Neural cell (in vitro differentiated cells): ENCODE results near the gene CHORDC1. TPM values are rescaled to one million over a fixed set of nuclear protein-coding genes. Genes with fewer than 3 reads are reported as not detected.

Source experiments
- H2AFZ ChIP-seq: fragments of 200-600, 300-800 bp; sonication (generic), shearing (Covaris generic); 2 replicates; pipeline ENCODE4 v1.6.0; 2014; ENCODE audit warnings: low read depth, mild to moderate bottlenecking, antibody characterized with exemption, low read length, moderate library complexity
- H3F3A ChIP-seq: fragments of 200-600 bp; shearing (Covaris generic); 2 replicates; pipeline ENCODE4 v1.6.1; 2016; ENCODE audit warnings: mild to moderate bottlenecking, moderate library complexity, mixed read lengths, antibody characterized with exemption, low read length; ENCODE audit not compliant: insufficient read depth, poor library complexity, severe bottlenecking
- H3K27ac ChIP-seq: fragments of 200-600, 300-800 bp; sonication (generic), shearing (Covaris generic); 2 replicates; pipeline ENCODE4 v1.5.1; 2014; ENCODE audit warnings: mild to moderate bottlenecking, low read length, moderate library complexity
- H3K27me3 ChIP-seq: fragments of 300-800, 200-600 bp; sonication (generic), shearing (Covaris generic); 2 replicates; pipeline ENCODE4 v1.6.0; 2014; ENCODE audit warnings: mild to moderate bottlenecking, low read depth, low read length, moderate library complexity; ENCODE audit not compliant: insufficient read depth
- H3K36me3 ChIP-seq: fragments of 300-800, 200-600 bp; sonication (generic), shearing (Covaris generic); 2 replicates; pipeline ENCODE4 v1.5.1; 2014; ENCODE audit warnings: mild to moderate bottlenecking, antibody characterized with exemption, low read length, moderate library complexity; ENCODE audit not compliant: insufficient read depth
- H3K4me2 ChIP-seq: fragments of 300-800, 200-600 bp; sonication (generic), shearing (Covaris generic); 2 replicates; pipeline ENCODE4 v1.6.0; 2014; ENCODE audit warnings: mild to moderate bottlenecking, low read length
- H3K4me3 ChIP-seq: fragments of 300-800, 200-600 bp; sonication (generic), shearing (Covaris generic); 2 replicates; pipeline ENCODE4 v1.5.1; 2014; ENCODE audit warnings: mild to moderate bottlenecking, low read length, moderate library complexity
- H3K79me2 ChIP-seq: fragments of 200-600 bp; shearing (Covaris generic); replicated peaks from 2 replicates; pipeline ENCODE4 v1.6.0; 2014; ENCODE audit warnings: mild to moderate bottlenecking, low read length, moderate library complexity; ENCODE audit not compliant: insufficient read depth
- H3K9ac ChIP-seq: fragments of 300-800, 200-600 bp; sonication (generic), shearing (Covaris generic); 2 replicates; pipeline ENCODE4 v1.6.1; 2016; ENCODE audit warnings: mild to moderate bottlenecking, low read length, mixed read lengths
- H3K9me2 ChIP-seq: fragments of 200-600 bp; shearing (Covaris generic); 2 replicates; pipeline ENCODE4 v1.6.1; 2016; ENCODE audit warnings: mild to moderate bottlenecking, low read length, mixed read lengths; ENCODE audit not compliant: insufficient read depth
- H3K9me3 ChIP-seq: fragments of 200-600, 300-800 bp; sonication (generic), shearing (Covaris generic); 2 replicates; pipeline ENCODE4 v1.6.1; 2016; ENCODE audit warnings: mild to moderate bottlenecking, mixed run types, low read length, moderate library complexity, mixed read lengths
- H4K20me1 ChIP-seq: fragments of 200-600 bp; shearing (Covaris generic); 2 replicates; pipeline ENCODE4 v1.6.1; 2016; ENCODE audit warnings: mild to moderate bottlenecking, mixed run types; ENCODE audit not compliant: insufficient read depth
- EP300 ChIP-seq: fragments of 450-650 bp; conservative IDR thresholded peaks from 2 replicates; pipeline ENCODE4 v1.6.1; 2014; ENCODE audit warnings: antibody characterized with exemption, mild to moderate bottlenecking, moderate library complexity; ENCODE audit not compliant: poor library complexity, severe bottlenecking
- EZH2 ChIP-seq: fragments of 200-600, 300-800 bp; shearing (Covaris generic), sonication (generic); IDR thresholded peaks from 2 replicates; pipeline ENCODE4 v1.6.1; 2014; ENCODE audit warnings: antibody characterized with exemption, low read length, borderline replicate concordance, mild to moderate bottlenecking; ENCODE audit not compliant: insufficient read depth, poor library complexity, severe bottlenecking
- MXI1 ChIP-seq: fragments of 450-650 bp; conservative IDR thresholded peaks from 2 replicates; pipeline ENCODE4 v1.6.1; 2014; ENCODE audit warnings: antibody characterized with exemption, mild to moderate bottlenecking; ENCODE audit not compliant: poor library complexity, severe bottlenecking
- POLR2AphosphoS5 ChIP-seq: IDR thresholded peaks from 2 replicates; pipeline ENCODE4 v1.6.1; 2012
- RAD21 ChIP-seq: fragments of 450-650 bp; conservative IDR thresholded peaks from 2 replicates; pipeline ENCODE4 v1.6.1; 2014; ENCODE audit warnings: antibody characterized with exemption, mild to moderate bottlenecking, moderate library complexity
- SMC3 ChIP-seq: fragments of 450-650 bp; conservative IDR thresholded peaks from 2 replicates; pipeline ENCODE4 v1.6.1; 2014; ENCODE audit warnings: antibody characterized with exemption, mild to moderate bottlenecking, moderate library complexity; ENCODE audit not compliant: poor library complexity
- TAF1 ChIP-seq: IDR thresholded peaks from 2 replicates; pipeline ENCODE4 v1.6.1; 2012; ENCODE audit warnings: low read depth
- polyA plus RNA-seq: library from polyadenylated mRNA; depleted of rRNA; stranded (reverse); fragments of >200 nt; gene quantifications from 2 replicates; pipeline ENCODE4 v1.2.3, GENCODE V29; 2014
- TF ChIP-seq, protein P1 (sequence below): fragments of 450-650 bp; IDR thresholded peaks from 2 replicates; pipeline ENCODE4 v1.5.1; 2014; ENCODE audit warnings: antibody characterized with exemption, mild to moderate bottlenecking, moderate library complexity; ENCODE audit not compliant: poor library complexity, severe bottlenecking
- TF ChIP-seq, protein P2 (sequence below): IDR thresholded peaks from 2 replicates; pipeline ENCODE4 v1.6.1; 2012; ENCODE audit warnings: borderline replicate concordance

CHORDC1 gene
- polyA plus RNA-seq, 1 donor from 2014 or later, result 63.9 TPM

DNA sequence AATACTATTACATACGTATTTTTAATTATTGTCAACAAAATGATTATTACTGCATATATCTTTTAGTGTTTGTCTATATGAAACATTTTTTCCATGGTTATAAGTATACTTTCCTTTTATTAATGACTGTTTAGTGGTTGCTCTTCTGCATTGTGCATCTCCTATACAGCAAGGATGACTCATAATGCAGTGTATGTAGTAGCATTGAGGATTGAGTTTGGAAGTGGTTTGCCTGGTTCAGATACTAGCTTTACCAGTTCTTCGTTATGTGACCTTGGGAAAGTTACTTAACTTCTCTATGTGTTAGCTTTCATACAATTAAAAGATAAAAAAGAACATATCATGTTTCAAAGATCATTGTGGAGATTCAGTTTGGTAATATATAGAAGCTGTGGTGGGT lies 44.1 kb downstream of the CHORDC1 start:
- Histone ChIP-seq H3K4me3 (no peak overlapping the region), H2AFZ (no peak overlapping the region), H3K27ac (no peak overlapping the region), H3K79me2 (no peaks in the 10 kb centered on the region), H3K4me2 (no peak overlapping the region), H3F3A (no peaks in the 10 kb centered on the region), H3K27me3 (no peaks in the 10 kb centered on the region), H4K20me1 (no peaks in the 10 kb centered on the region), H3K36me3 (no peaks in the 10 kb centered on the region), H3K9ac (no peak overlapping the region), H3K9me3 (no peaks in the 10 kb centered on the region), H3K9me2 (no peaks in the 10 kb centered on the region)
- TF ChIP-seq, protein P1, sequence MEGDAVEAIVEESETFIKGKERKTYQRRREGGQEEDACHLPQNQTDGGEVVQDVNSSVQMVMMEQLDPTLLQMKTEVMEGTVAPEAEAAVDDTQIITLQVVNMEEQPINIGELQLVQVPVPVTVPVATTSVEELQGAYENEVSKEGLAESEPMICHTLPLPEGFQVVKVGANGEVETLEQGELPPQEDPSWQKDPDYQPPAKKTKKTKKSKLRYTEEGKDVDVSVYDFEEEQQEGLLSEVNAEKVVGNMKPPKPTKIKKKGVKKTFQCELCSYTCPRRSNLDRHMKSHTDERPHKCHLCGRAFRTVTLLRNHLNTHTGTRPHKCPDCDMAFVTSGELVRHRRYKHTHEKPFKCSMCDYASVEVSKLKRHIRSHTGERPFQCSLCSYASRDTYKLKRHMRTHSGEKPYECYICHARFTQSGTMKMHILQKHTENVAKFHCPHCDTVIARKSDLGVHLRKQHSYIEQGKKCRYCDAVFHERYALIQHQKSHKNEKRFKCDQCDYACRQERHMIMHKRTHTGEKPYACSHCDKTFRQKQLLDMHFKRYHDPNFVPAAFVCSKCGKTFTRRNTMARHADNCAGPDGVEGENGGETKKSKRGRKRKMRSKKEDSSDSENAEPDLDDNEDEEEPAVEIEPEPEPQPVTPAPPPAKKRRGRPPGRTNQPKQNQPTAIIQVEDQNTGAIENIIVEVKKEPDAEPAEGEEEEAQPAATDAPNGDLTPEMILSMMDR, result no peak
- TF ChIP-seq RAD21 (no peak), POLR2AphosphoS5 (no peak), EZH2 (no peak), EP300 (no peak), TAF1 (no peak), MXI1 (no peak), SMC3 (no peak)
- TF ChIP-seq, protein P2, sequence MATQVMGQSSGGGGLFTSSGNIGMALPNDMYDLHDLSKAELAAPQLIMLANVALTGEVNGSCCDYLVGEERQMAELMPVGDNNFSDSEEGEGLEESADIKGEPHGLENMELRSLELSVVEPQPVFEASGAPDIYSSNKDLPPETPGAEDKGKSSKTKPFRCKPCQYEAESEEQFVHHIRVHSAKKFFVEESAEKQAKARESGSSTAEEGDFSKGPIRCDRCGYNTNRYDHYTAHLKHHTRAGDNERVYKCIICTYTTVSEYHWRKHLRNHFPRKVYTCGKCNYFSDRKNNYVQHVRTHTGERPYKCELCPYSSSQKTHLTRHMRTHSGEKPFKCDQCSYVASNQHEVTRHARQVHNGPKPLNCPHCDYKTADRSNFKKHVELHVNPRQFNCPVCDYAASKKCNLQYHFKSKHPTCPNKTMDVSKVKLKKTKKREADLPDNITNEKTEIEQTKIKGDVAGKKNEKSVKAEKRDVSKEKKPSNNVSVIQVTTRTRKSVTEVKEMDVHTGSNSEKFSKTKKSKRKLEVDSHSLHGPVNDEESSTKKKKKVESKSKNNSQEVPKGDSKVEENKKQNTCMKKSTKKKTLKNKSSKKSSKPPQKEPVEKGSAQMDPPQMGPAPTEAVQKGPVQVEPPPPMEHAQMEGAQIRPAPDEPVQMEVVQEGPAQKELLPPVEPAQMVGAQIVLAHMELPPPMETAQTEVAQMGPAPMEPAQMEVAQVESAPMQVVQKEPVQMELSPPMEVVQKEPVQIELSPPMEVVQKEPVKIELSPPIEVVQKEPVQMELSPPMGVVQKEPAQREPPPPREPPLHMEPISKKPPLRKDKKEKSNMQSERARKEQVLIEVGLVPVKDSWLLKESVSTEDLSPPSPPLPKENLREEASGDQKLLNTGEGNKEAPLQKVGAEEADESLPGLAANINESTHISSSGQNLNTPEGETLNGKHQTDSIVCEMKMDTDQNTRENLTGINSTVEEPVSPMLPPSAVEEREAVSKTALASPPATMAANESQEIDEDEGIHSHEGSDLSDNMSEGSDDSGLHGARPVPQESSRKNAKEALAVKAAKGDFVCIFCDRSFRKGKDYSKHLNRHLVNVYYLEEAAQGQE, result no peak

- TF ChIP-seq POLR2AphosphoS5 (no peak), SMC3 (no peak), TAF1 (no peak), EP300 (no peak), RAD21 (no peak), EZH2 (no peak), MXI1 (no peak)
- TF ChIP-seq, protein P1, result no peak
- TF ChIP-seq, protein P2, result no peak
- H3K4me2 ChIP-seq, result no peak overlapping the region
- H3K9me3 ChIP-seq, result no peaks in the 10 kb centered on the region
- H3K4me3 ChIP-seq, result no peak overlapping the region
- H3K36me3 ChIP-seq, result no peaks in the 10 kb centered on the region
- H2AFZ ChIP-seq, result no peak overlapping the region
- no peaks in the 10 kb centered on the region for H3K27me3 ChIP-seq
- no peaks in the 10 kb centered on the region for H3F3A ChIP-seq
- H4K20me1 ChIP-seq, result no peaks in the 10 kb centered on the region
- no peaks in the 10 kb centered on the region for H3K9me2 ChIP-seq
- no peaks in the 10 kb centered on the region for H3K79me2 ChIP-seq
- H3K9ac ChIP-seq, result no peak overlapping the region
- H3K27ac ChIP-seq, result no peak overlapping the region
Measured at GRCh38 chr11:90176069-90176468, 46.8 kb downstream of the CHORDC1 start.
